GM18873 (cell line): ENCODE measurements around the gene GRIA1.

Experiments
- ATAC-seq: cut with Tn5 transposase; IDR thresholded peaks from one replicate; pipeline ENCODE4 v1.9.1; 2021; ENCODE audit warnings: mild to moderate bottlenecking, moderate library complexity, moderate number of reproducible peaks; ENCODE audit not compliant: unreplicated experiment, low FRiP score

Gene GRIA1

GRCh38 chr5:153641183-153641688, 150.8 kb downstream of the GRIA1 start:
- no peak for ATAC-seq

GRCh38 chr5:153654504-153655200, 164.2 kb downstream of the GRIA1 start:
- no peak for ATAC-seq

- no peak for ATAC-seq
Observed at GRCh38 chr5:153655201-153655510, 164.7 kb downstream of the GRIA1 start.

- no peak for ATAC-seq
Observed at GRCh38 chr5:153658149-153658548, 167.7 kb downstream of the GRIA1 start.

- ATAC-seq: no peak
Observed at GRCh38 chr5:153658606-153659005, 168.1 kb downstream of the GRIA1 start.

- ATAC-seq: no peak
Observed at GRCh38 chr5:153659039-153659736, 168.7 kb downstream of the GRIA1 start.

- ATAC-seq: no peak
Observed at GRCh38 chr5:153660919-153661318, 170.4 kb downstream of the GRIA1 start.

- ATAC-seq: no peak
Observed at GRCh38 chr5:153661897-153662296, 171.4 kb downstream of the GRIA1 start.

GRCh38 chr5:153670101-153670500, 179.6 kb downstream of the GRIA1 start:
- ATAC-seq: no peak

GRCh38 chr5:153671653-153672346, 181.3 kb downstream of the GRIA1 start:
- no peak for ATAC-seq

- ATAC-seq: no peak
Observed at GRCh38 chr5:153672347-153673090, 182.0 kb downstream of the GRIA1 start.

- no peak for ATAC-seq
Observed at GRCh38 chr5:153674356-153674755, 183.9 kb downstream of the GRIA1 start.

GRCh38 chr5:153676406-153676805, 185.9 kb downstream of the GRIA1 start:
- ATAC-seq: no peak

- no peak for ATAC-seq
Observed at GRCh38 chr5:153676821-153677220, 186.4 kb downstream of the GRIA1 start.

- no peak for ATAC-seq
Observed at GRCh38 chr5:153678617-153679329, 188.3 kb downstream of the GRIA1 start.

- no peak for ATAC-seq
Observed at GRCh38 chr5:153690236-153690635, 199.8 kb downstream of the GRIA1 start.

GRCh38 chr5:153696256-153696655, 205.8 kb downstream of the GRIA1 start:
- ATAC-seq: no peak

- no peak for ATAC-seq
Observed at GRCh38 chr5:153699035-153699434, 208.6 kb downstream of the GRIA1 start.

GRCh38 chr5:153700940-153701339, 210.5 kb downstream of the GRIA1 start:
- ATAC-seq: no peak

GRCh38 chr5:153702265-153702664, 211.8 kb downstream of the GRIA1 start:
- ATAC-seq: no peak
